Liver (tissue), 10 donors: Measurements from ENCODE around the gene RGPD6. TPM values are rescaled to one million over a fixed set of nuclear protein-coding genes. Genes with fewer than 3 reads are reported as not detected.
"Not testable (repeated sequence)": the region's sequence is repeated elsewhere in the genome, so short reads cannot be mapped to it uniquely, and the experiment has no call there.

Source experiments
- DNase-seq: peaks from one replicate; pipeline ENCODE4 v3.0.0-alpha.2; 2017; ENCODE audit warnings: low spot score
- H3K27ac ChIP-seq, 2 donors: one replicate each; pipeline ENCODE4 v1.7.0; 2013; ENCODE audit warnings: inconsistent platforms in 2 of 2, low read length in 2 of 2, control low read depth in 1 of 2, low read depth in 1 of 2, mild to moderate bottlenecking in 1 of 2
- H3K27me3 ChIP-seq, 4 donors: one replicate each; pipeline versions ENCODE4 v1.6.1 to v1.7.0; 2013; ENCODE audit warnings: low read length in 3 of 4, inconsistent platforms in 1 of 4, mild to moderate bottlenecking in 1 of 4, moderate library complexity in 1 of 4; ENCODE audit not compliant: control insufficient read depth in 4 of 4, insufficient read depth in 4 of 4
- H3K36me3 ChIP-seq, 4 donors: one replicate each; pipeline versions ENCODE4 v1.6.1 to v1.7.0; 2013; ENCODE audit warnings: low read length in 3 of 4, mild to moderate bottlenecking in 3 of 4, low read depth in 1 of 4, moderate library complexity in 1 of 4; ENCODE audit not compliant: control insufficient read depth in 4 of 4, insufficient read depth in 3 of 4
- H3K4me1 ChIP-seq, 4 donors: one replicate each; pipeline versions ENCODE4 v1.6.1 to v1.7.0; 2013; ENCODE audit warnings: low read length in 3 of 4, mild to moderate bottlenecking in 3 of 4, moderate library complexity in 1 of 4; ENCODE audit not compliant: control insufficient read depth in 4 of 4, insufficient read depth in 4 of 4
- H3K4me3 ChIP-seq, 3 donors: one replicate each; pipeline versions ENCODE4 v1.6.1 to v1.7.0; 2013; ENCODE audit warnings: low read length in 3 of 3, control low read depth in 1 of 3, low read depth in 1 of 3, mild to moderate bottlenecking in 1 of 3
- H3K9ac ChIP-seq, 2 donors: one replicate each; pipeline ENCODE4 v1.7.0; 2013; ENCODE audit warnings: low read length in 2 of 2, mild to moderate bottlenecking in 2 of 2, moderate library complexity in 2 of 2, control low read depth in 1 of 2, low read depth in 1 of 2
- H3K9me3 ChIP-seq, 4 donors: one replicate each; pipeline versions ENCODE4 v1.6.1 to v1.7.0; 2013; ENCODE audit warnings: low read length in 3 of 4; ENCODE audit not compliant: control insufficient read depth in 4 of 4
- WGBS: extraction: QIAGEN DNeasy Blood & Tissue Kit; methylation state at CpG from one replicate; pipeline ENCODE4 v1.1.7; 2013; 5-methylcytosine and 5-hydroxymethylcytosine counted together
- polyA plus RNA-seq, 2 donors: library from polyadenylated mRNA; stranded (reverse) in 1 of 2; unstranded in 1 of 2; fragments of 200-250 nt in 1 of 2; fragments of >200 nt in 1 of 2; fragmentation: Nextera tagmentation in 1 of 2; extraction: Ambion mirVana in 1 of 2; gene quantifications; one replicate each; pipeline versions ENCODE4 v1.2.1 to v1.2.3, GENCODE V29; 2013 to 2015
- small RNA-seq: library from RNA; depleted of rRNA; stranded (forward); fragments of <200 nt; gene quantifications from one replicate; pipeline ENCODE3, GENCODE V24; 2014
- total RNA-seq, 2 donors: library from RNA; depleted of rRNA; stranded (reverse); fragments of >200 nt; gene quantifications; one replicate each; pipeline ENCODE4 v1.2.3, GENCODE V29; 2014
- donor health status: healthy.
- donor health status: healthy.
- donor health status: healthy.
- donor health status: healthy.
- donor health status: healthy.

RGPD6 gene
- total and polyA plus RNA-seq, 4 donors: 2.4 to 27.4 (median 7.0) TPM

GRCh38 chr2:110474898-110475297 lies 102.1 kb downstream of the RGPD6 start:
- H3K4me1 ChIP-seq, H3K36me3 ChIP-seq, H3K27ac ChIP-seq, H3K9me3 ChIP-seq, DNase-seq, H3K9ac ChIP-seq, H3K27me3 ChIP-seq, H3K4me3 ChIP-seq: not testable (repeated sequence)
- WGBS: no CpG with 5 or more reads among the region's 4 CpGs

- H3K9ac ChIP-seq, H3K36me3 ChIP-seq, H3K9me3 ChIP-seq, H3K27me3 ChIP-seq, H3K27ac ChIP-seq, DNase-seq, H3K4me1 ChIP-seq, H3K4me3 ChIP-seq: not testable (repeated sequence)
- no CpG with 5 or more reads among the region's 3 CpGs for WGBS
Observed at GRCh38 chr2:110473059-110473358, 104.0 kb downstream of the RGPD6 start.

GRCh38 chr2:110472171-110473058 lies 104.6 kb downstream of the RGPD6 start, which contains the start of gene LIMS4:
Gene LIMS4 (minus strand): TSS chr2:110472816. CDS start chr2:110472778, 38 bp downstream.
- not testable (repeated sequence) for H3K9me3 ChIP-seq, H3K27me3 ChIP-seq, H3K36me3 ChIP-seq, H3K4me1 ChIP-seq, H3K4me3 ChIP-seq, H3K9ac ChIP-seq, H3K27ac ChIP-seq, DNase-seq
- WGBS: no CpG with 5 or more reads among the region's 29 CpGs

DNA sequence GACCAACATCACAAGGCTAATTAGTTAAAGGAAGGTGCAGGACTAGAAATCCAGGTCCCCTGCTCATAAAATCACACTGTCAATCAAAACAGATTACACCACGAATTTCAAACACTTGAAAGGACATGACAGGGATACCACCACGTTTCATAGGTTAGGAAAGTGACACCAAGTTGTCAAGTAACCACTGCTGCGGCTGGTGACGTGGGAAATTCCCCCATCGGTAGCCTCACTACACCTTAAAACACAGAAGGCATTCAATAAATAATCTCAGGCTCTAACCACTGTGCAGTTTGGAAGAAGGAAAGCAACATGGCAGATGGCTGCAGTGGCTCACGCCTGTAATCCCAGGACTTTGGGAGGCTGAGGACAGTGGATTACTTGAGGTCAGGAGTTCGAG lies 108.1 kb downstream of the RGPD6 start:
- not testable (repeated sequence) for H3K9me3 ChIP-seq, H3K36me3 ChIP-seq, H3K9ac ChIP-seq, H3K4me3 ChIP-seq, H3K4me1 ChIP-seq, H3K27me3 ChIP-seq, DNase-seq, H3K27ac ChIP-seq
- no CpG with 5 or more reads among the region's 7 CpGs for WGBS

DNA sequence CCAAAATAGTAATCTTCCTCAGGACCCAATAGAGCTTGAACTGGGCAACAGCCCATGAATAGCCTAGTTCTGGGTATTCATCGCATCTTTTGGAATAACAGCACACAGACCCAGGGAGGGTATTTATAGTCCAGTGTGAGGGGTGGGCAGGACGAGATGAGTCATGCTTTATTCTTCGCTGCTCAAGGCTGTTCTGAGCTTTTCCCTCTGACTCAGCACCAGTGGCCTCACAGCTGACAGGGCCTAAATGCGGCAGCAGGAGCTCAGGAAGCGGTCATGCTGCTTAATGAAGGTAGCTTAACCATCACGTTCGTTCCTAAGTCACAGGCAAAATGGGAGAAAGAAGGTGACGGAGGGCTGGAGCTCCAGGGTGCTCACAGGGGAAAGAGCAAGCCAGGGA lies 111.7 kb downstream of the RGPD6 start:
- not testable (repeated sequence) for H3K27ac ChIP-seq, DNase-seq, H3K9me3 ChIP-seq, H3K9ac ChIP-seq, H3K27me3 ChIP-seq, H3K36me3 ChIP-seq, H3K4me3 ChIP-seq, H3K4me1 ChIP-seq
- WGBS: no CpG with 5 or more reads among the region's 8 CpGs

Small RNA genes lying within 50 kb of the gene (small RNA-seq; reads per million reads assigned to genes)
- gene AC108938.1: not detected

Other genes starting within 250 kb of the RGPD6 start
- gene LIMS4, start 104.4 kb downstream of the RGPD6 start, total RNA-seq: under 1 TPM in 1 of 2 donors, not detected in 1; 0.56 TPM
- not detected for gene LIMS4, start 104.4 kb downstream of the RGPD6 start, polyA plus RNA-seq
- gene BUB1, start 100.8 kb upstream of the RGPD6 start, total RNA-seq: 10 to 100 TPM in 1 of 2 donors, under 1 TPM in 1; 0.08 to 46.1 TPM
- 1 to 10 TPM in 1 of 2 donors, under 1 TPM in 1; 0.79 to 1.4 TPM for gene BUB1, start 100.8 kb upstream of the RGPD6 start, polyA plus RNA-seq
- gene ACOXL, start 155.4 kb upstream of the RGPD6 start, total RNA-seq: not detected
- under 1 TPM in 1 of 2 donors, not detected in 1; 0.07 TPM for gene ACOXL, start 155.4 kb upstream of the RGPD6 start, polyA plus RNA-seq